Muscle of arm (tissue), 14 donors: ENCODE results near the gene SERGEF. TPM values are rescaled to one million over a fixed set of nuclear protein-coding genes. Genes with fewer than 3 reads are reported as not detected.

ENCODE experiments used
- DNase-seq: peaks from one replicate; pipeline ENCODE4 v3.0.0-alpha.2; 2013
- long read RNA-seq, 11 donors: transcript quantifications; one replicate each; lab custom pipeline, GENCODE V29; 2026
- polyA plus RNA-seq, 12 donors: library from polyadenylated mRNA; unstranded; fragments of 120-200 nt; gene quantifications; one replicate each; pipeline ENCODE4 v1.2.1, GENCODE V29; 2013; ENCODE audit not compliant: insufficient read length in 12 of 12

SERGEF gene
- 10 to 100 TPM in 10 of 12 donors, 1 to 10 TPM in 1, not detected in 1; 7.0 to 60.5 (median 12.0) TPM for polyA plus RNA-seq
- long read RNA-seq, donor 1, partial matches to known transcripts, result 0 of 4 reads
- long read RNA-seq, donor 1, other reads (novel, unspliced or antisense), result 0 of 4 reads
- long read RNA-seq, donor 2, result 0 reads
- long read RNA-seq, donor 3, result 0 reads
- long read RNA-seq, donor 4, result 0 reads
- long read RNA-seq, donor 5, result 0 reads
- long read RNA-seq, donor 6, partial matches to known transcripts, result 0 of 1 reads
- long read RNA-seq, donor 6, other reads (novel, unspliced or antisense), result 0 of 1 reads
- long read RNA-seq, donor 7, result 0 reads
- long read RNA-seq, donor 8, partial matches to known transcripts, result 0 of 1 reads
- long read RNA-seq, donor 8, other reads (novel, unspliced or antisense), result 0 of 1 reads
- long read RNA-seq, donor 9, partial matches to known transcripts, result 0 of 1 reads
- long read RNA-seq, donor 9, other reads (novel, unspliced or antisense), result 0 of 1 reads
- long read RNA-seq, donor 10, partial matches to known transcripts, result 0 of 1 reads
- long read RNA-seq, donor 10, other reads (novel, unspliced or antisense), result 0 of 1 reads
- long read RNA-seq, donor 11, partial matches to known transcripts, result 0 of 2 reads
- long read RNA-seq, donor 11, other reads (novel, unspliced or antisense), result 0 of 2 reads

GRCh38 chr11:18012906-18013781 lies at the start of gene SERGEF:
Gene SERGEF (minus strand): TSS chr11:18013047. CDS start chr11:18013010, 37 bp downstream.
- DNase-seq, result peak; percentile 64

GRCh38 chr11:18061351-18061750 lies 48.5 kb upstream of the SERGEF start:
- DNase-seq, result no peak

GRCh38 chr11:18056561-18057181 lies 43.8 kb upstream of the SERGEF start:
- no peak for DNase-seq

- DNase-seq, result no peak
Observed at GRCh38 chr11:18054511-18055103, 41.8 kb upstream of the SERGEF start.

GRCh38 chr11:18050848-18051247 lies 38.0 kb upstream of the SERGEF start:
- no peak for DNase-seq

- DNase-seq, result no peak
Observed at GRCh38 chr11:18046116-18046777, 33.4 kb upstream of the SERGEF start, which contains the start of gene TPH1. Gene TPH1 (minus strand): TSS chr11:18046269. CDS start chr11:18040762, 5,507 bp downstream.

- no peak for DNase-seq
Observed at GRCh38 chr11:18036456-18036855, 23.6 kb upstream of the SERGEF start.

GRCh38 chr11:18027475-18027874 lies 14.6 kb upstream of the SERGEF start:
- no peak for DNase-seq

GRCh38 chr11:18022419-18022818 lies 9.6 kb upstream of the SERGEF start:
- DNase-seq, result no peak

GRCh38 chr11:18019650-18020049 lies 6.8 kb upstream of the SERGEF start:
- no peak for DNase-seq

GRCh38 chr11:18016789-18017188 lies 3.9 kb upstream of the SERGEF start:
- no peak for DNase-seq

- no peak for DNase-seq
Observed at GRCh38 chr11:18014876-18015275, 2.0 kb upstream of the SERGEF start.

GRCh38 chr11:18013790-18014507 lies 1.1 kb upstream of the SERGEF start:
- DNase-seq, result no peak

GRCh38 chr11:18012122-18012905 lies 533 bp downstream of the SERGEF start:
- DNase-seq, result peak; percentile 16

GRCh38 chr11:18011633-18012032 lies 1.2 kb downstream of the SERGEF start:
- DNase-seq, result no peak

- no peak for DNase-seq
Observed at GRCh38 chr11:18010977-18011586, 1.8 kb downstream of the SERGEF start.

GRCh38 chr11:18010121-18010670 lies 2.7 kb downstream of the SERGEF start:
- no peak for DNase-seq
